Activated T-helper 1 cell treated with anti-CD3 and anti-CD28 coated beads, Interleukin-12 subunit alpha, Interleukin-12 subunit beta, Interleukin-2, Interleukin-4 antibody, amounts not matched to agents 30 ng/mL and 10 ng/mL and 1 ng/mL, durations not matched to agents 14 hours and 24 hours and 36 hours (primary cell): ENCODE results near the gene R3HDM4. TPM values are rescaled to one million over a fixed set of nuclear protein-coding genes. Genes with fewer than 3 reads are reported as not detected.

Experiments
- DNase-seq: peaks from one replicate; pipeline ENCODE4 v3.0.0; 2021; ENCODE audit warnings: low spot score
- H3K27ac Mint-ChIP-seq: one replicate; pipeline ENCODE4 v1.8.0; 2021; ENCODE audit warnings: mild to moderate bottlenecking, mixed read lengths
- H3K27me3 Mint-ChIP-seq: one replicate; pipeline ENCODE4 v1.8.0; 2022; ENCODE audit warnings: mild to moderate bottlenecking, moderate library complexity, mixed read lengths; ENCODE audit not compliant: insufficient read depth
- H3K36me3 Mint-ChIP-seq: one replicate; pipeline ENCODE4 v1.8.0; 2021; ENCODE audit warnings: low read depth, mixed read lengths
- H3K4me1 Mint-ChIP-seq: one replicate; pipeline ENCODE4 v1.8.0; 2021; ENCODE audit warnings: low read depth, mixed read lengths
- H3K4me3 Mint-ChIP-seq: one replicate; pipeline ENCODE4 v1.8.0; 2021; ENCODE audit warnings: mild to moderate bottlenecking, moderate library complexity, mixed read lengths
- H3K9me3 Mint-ChIP-seq: one replicate; pipeline ENCODE4 v1.8.0; 2021; ENCODE audit warnings: mixed read lengths
- intact Hi-C: fragments of 100-400 bp; cut with micrococcal nuclease; formaldehyde crosslinking; loops from one replicate; pipeline ENCODE4 v1.15.1; 2024
- total RNA-seq: library from RNA; stranded (reverse); gene quantifications from 2 replicates; pipeline ENCODE4 v1.2.3, GENCODE V29; 2022

Gene R3HDM4
- total RNA-seq, 1 donor from 2014 or later = 94.3 TPM

GRCh38 chr19:952680-953444 lies 39.8 kb upstream of the R3HDM4 start:
- Mint-ChIP-seq H3K27me3 (no peaks in the 10 kb centered on the region), H3K36me3 (no peaks in the 10 kb centered on the region), H3K27ac (no peak overlapping the region), H3K4me1 (no peaks in the 10 kb centered on the region), H3K4me3 (no peak overlapping the region), H3K9me3 (no peaks in the 10 kb centered on the region)
- DNase-seq = no peak
- intact Hi-C loops = no loop called here

DNA sequence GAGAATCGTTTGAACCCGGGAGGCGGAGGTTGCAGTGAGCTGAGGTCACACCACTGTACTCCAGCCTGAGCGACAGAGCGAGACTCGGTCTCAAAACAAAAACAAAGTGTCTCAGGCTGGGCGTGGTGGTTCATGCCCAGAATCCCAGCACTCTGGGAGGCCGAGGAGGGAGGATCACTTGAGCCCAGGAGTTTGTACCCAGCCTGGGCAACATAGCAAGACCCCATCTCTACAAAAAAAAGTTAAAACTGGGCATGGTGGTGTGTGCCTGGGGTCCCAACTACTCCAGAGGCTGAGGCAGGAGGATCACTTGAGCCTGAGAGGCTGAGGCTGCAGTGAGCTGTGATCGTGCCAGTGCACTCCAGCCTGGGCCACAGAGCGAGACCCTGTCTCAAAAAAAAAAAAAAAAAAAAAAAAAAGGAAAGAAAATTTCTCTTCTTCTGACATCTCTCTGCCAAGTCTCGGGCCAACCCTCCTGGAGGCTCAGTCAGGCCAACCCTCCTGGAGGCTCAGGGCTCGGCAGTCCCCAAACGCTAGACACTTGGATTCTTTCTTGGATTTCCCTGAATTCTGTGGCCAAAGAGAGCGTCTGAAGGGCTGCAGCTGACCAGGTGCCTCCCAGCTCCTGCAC lies 39.1 kb upstream of the R3HDM4 start:
- no peak overlapping the region for H3K4me3 Mint-ChIP-seq
- H3K4me1 Mint-ChIP-seq = no peaks in the 10 kb centered on the region
- no peaks in the 10 kb centered on the region for H3K27me3 Mint-ChIP-seq
- H3K36me3 Mint-ChIP-seq = no peaks in the 10 kb centered on the region
- no peak overlapping the region for H3K27ac Mint-ChIP-seq
- intact Hi-C loops = no loop called here
- H3K9me3 Mint-ChIP-seq = no peaks in the 10 kb centered on the region
- DNase-seq = no peak

DNA sequence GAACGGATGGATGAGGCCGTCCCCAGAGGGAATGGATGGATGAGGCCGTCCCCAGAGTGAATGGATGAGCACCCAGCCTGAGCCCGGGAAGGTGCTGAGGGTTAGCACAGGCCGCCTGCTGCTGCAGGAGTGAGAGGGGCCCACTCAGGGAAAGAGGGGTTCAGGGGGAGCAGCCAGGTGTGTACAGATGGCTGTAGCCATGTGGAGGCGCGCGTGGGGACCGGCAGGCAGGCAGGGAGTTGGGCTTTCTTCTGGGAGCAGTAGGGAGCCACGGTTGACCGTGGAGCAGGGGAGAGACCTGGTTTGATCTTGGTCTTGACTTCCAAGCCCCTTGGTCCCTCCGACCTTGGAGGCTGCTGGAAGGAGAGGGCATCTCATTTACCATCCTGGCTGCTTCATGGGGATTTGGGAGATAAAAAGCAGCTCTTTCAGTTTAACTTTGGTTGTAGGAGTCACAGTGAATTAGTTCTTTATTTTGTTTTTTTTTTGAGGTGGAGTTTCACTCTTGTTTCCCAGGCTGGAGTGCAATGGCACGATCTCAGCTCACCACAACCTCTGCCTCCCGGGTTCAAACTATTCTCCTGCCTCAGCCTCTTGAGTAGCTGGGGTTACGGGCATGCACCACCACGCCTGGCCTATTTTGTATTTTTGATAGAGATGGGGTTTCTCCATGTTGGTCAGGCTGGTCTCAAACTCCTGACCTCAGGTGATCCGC lies 37.5 kb upstream of the R3HDM4 start:
- H3K9me3 Mint-ChIP-seq = no peaks in the 10 kb centered on the region
- DNase-seq = no peak
- no peaks in the 10 kb centered on the region for H3K36me3 Mint-ChIP-seq
- H3K27me3 Mint-ChIP-seq = no peaks in the 10 kb centered on the region
- no peak overlapping the region for H3K27ac Mint-ChIP-seq
- intact Hi-C loops = no loop called here
- H3K4me1 Mint-ChIP-seq = no peaks in the 10 kb centered on the region
- H3K4me3 Mint-ChIP-seq = no peak overlapping the region

GRCh38 chr19:948842-949496 lies 36.0 kb upstream of the R3HDM4 start:
- Mint-ChIP-seq H3K36me3 (no peaks in the 10 kb centered on the region), H3K4me1 (no peaks in the 10 kb centered on the region), H3K27me3 (no peaks in the 10 kb centered on the region), H3K27ac (no peak overlapping the region), H3K9me3 (no peaks in the 10 kb centered on the region), H3K4me3 (no peak overlapping the region)
- no peak for DNase-seq
- intact Hi-C loops = no loop called here

DNA sequence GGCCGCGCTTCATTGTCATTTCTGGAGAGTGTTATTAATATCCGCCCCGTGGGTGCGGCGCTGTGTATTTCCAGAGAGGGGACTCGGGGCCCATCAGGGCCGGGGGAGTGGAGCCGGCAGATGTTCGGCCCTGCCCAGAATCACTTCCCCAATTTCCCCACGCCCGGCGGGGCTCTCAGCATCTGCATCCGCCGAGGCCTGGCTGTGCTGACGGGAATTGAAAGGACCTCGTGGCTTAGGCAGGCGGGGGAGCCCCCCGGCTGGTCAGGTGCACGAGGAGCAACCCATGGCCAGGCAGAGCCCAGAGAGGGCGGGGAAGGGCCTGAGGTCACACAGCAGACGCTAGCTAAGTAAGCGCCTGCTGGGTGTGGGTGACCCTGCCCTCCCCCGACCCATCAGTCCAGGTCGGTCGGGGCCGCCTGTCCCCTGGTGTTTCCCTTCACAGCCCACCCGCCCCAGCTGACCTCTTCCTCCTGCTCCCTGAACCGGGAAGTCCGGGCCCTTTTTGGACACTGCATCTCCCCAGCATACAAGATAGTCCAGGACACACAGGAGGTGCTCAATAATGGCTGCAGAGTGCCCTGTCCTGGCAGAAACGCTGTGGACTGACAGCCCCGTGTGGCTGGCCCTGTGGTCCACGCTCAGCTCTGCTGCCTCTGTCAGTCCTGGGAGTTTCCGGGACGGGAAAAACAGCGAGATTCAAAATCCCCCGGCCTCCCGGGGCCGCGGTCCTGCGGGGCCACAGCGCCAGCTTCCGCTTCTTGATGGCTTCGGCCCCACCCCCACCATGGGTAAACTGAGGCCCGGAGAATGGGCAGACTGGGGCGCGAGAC lies 34.9 kb upstream of the R3HDM4 start:
- DNase-seq = no peak
- intact Hi-C loops = no loop called here
- Mint-ChIP-seq H3K4me3 (no peak overlapping the region), H3K27me3 (no peaks in the 10 kb centered on the region), H3K9me3 (no peaks in the 10 kb centered on the region), H3K27ac (no peak overlapping the region), H3K36me3 (peaks cover 3% of the 10 kb centered on the region), H3K4me1 (no peaks in the 10 kb centered on the region)

GRCh38 chr19:947090-947706 lies 34.2 kb upstream of the R3HDM4 start:
- Mint-ChIP-seq H3K4me1 (no peaks in the 10 kb centered on the region), H3K27ac (no peak overlapping the region), H3K9me3 (no peaks in the 10 kb centered on the region), H3K36me3 (peaks cover 3% of the 10 kb centered on the region), H3K27me3 (no peaks in the 10 kb centered on the region), H3K4me3 (no peak overlapping the region)
- intact Hi-C loops = no loop called here
- DNase-seq = no peak

DNA sequence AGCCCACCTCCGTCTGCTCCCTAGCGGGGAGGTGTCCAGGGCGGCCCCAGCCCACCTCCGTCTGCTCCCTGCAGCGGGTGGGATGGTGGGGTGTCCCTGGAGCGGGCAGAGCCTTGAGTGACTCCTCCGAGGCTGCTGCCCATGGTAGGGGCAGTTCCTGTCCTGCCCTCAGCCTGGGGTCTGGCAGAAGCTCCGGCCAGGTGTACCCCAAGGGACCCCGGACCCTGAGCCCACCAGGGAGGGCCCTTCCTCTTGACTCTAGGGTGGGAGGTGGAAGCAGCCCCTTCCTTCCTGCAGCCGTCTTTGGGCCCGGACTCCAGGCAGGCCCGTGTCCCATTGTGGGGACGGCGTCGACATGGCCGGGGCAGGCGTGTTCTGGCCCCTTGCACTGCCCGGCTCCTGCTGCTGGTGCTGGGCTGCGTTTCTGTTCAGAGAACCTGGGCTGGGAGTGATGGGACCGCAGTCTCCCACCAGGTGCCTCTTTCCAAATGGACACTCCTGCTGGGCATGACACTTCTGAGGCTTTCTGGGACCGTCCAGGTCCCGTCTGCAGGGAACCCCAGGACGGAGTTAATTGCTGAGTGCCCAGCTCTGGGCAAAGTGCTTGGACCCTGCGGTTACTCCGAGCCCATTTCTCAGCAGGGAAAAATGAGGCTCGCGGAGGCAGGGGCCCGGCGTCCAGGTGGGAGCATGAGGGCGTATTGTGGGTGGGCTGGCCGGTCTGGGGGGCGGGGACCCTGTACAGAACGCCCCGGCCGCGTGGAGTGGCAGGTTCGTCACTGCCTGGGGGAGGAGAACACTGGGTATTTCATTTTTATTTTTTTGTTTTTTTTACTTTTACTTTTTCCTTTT lies 32.6 kb upstream of the R3HDM4 start:
- Mint-ChIP-seq H3K4me3 (no peak overlapping the region), H3K4me1 (no peaks in the 10 kb centered on the region), H3K9me3 (no peaks in the 10 kb centered on the region), H3K27ac (no peak overlapping the region), H3K36me3 (peaks cover 7% of the 10 kb centered on the region), H3K27me3 (no peaks in the 10 kb centered on the region)
- intact Hi-C loops = no loop called here
- no peak for DNase-seq

- H3K36me3 Mint-ChIP-seq = peaks cover 13% of the 10 kb centered on the region
- peaks cover 6% of the 10 kb centered on the region for H3K4me1 Mint-ChIP-seq
- no peak overlapping the region for H3K4me3 Mint-ChIP-seq
- no peaks in the 10 kb centered on the region for H3K9me3 Mint-ChIP-seq
- peaks cover 4% of the 10 kb centered on the region for H3K27me3 Mint-ChIP-seq
- no peak for DNase-seq
- no peak overlapping the region for H3K27ac Mint-ChIP-seq
- intact Hi-C loops = no loop called here
Measured at GRCh38 chr19:944663-945241, 31.7 kb upstream of the R3HDM4 start.

DNA sequence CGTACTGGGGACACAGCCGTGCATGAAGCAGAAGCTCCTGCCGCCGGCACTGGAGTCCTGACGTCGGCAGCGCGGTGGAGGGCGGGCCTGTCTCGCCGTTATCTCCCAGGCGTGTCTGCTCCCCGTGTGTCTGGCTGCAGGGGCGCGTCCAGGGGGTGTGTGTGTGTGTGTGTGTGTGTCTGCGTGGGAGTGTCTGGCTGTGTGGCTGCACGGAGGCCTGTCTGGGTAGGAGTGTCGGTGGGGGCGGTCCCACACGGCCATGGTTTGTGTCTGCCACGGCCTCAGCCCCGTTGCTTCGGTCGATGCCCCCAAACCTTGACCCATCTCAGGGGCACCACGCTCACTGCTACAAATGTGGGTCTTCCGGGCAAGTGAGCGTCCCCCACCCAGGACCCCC lies 31.1 kb upstream of the R3HDM4 start:
- no peak for DNase-seq
- Mint-ChIP-seq H3K36me3 (peaks cover 13% of the 10 kb centered on the region), H3K4me3 (no peak overlapping the region), H3K27me3 (peaks cover 4% of the 10 kb centered on the region), H3K27ac (no peak overlapping the region), H3K4me1 (peaks cover 6% of the 10 kb centered on the region), H3K9me3 (no peaks in the 10 kb centered on the region)
- intact Hi-C loops = no loop called here

- peaks cover 4% of the 10 kb centered on the region for H3K27me3 Mint-ChIP-seq
- H3K36me3 Mint-ChIP-seq = peaks cover 13% of the 10 kb centered on the region
- no peak overlapping the region for H3K27ac Mint-ChIP-seq
- H3K4me3 Mint-ChIP-seq = no peak overlapping the region
- DNase-seq = no peak
- H3K9me3 Mint-ChIP-seq = no peaks in the 10 kb centered on the region
- intact Hi-C loops = no loop called here
- H3K4me1 Mint-ChIP-seq = peaks cover 6% of the 10 kb centered on the region
Measured at GRCh38 chr19:943551-944170, 30.6 kb upstream of the R3HDM4 start.

DNA sequence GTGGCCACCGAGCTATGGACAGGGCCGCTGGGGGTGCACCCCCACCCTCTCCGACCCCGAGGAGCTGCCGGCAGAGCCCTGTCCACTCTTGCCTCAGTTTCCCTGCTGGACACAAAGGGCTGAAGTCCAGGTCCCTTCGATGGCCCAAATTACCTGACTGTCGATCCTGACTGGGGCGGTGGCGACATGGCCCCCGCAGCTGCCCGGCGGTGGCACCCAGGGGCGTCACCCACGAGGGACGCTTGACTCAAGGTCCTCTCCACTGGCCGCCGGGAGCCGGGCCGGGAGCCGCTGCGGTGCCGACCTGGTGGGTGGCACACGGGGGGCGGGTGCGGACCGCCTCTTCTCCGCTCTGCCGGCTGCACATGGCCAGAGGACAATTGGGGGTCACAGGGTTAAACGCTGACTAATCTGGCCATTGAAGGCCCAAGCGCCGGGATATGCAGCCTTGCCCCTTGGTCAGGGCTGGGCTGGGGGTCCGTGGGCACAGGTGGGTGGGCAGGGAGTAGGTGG lies 29.2 kb upstream of the R3HDM4 start:
- peaks cover 3% of the 10 kb centered on the region for H3K9me3 Mint-ChIP-seq
- DNase-seq = no peak
- peaks cover 4% of the 10 kb centered on the region for H3K27me3 Mint-ChIP-seq
- no peak overlapping the region for H3K4me3 Mint-ChIP-seq
- peaks cover 19% of the 10 kb centered on the region for H3K36me3 Mint-ChIP-seq
- intact Hi-C loops = no loop called here
- H3K27ac Mint-ChIP-seq = no peak overlapping the region
- H3K4me1 Mint-ChIP-seq = peaks cover 15% of the 10 kb centered on the region
